Neural cell (in vitro differentiated cells): ENCODE measurements around the gene ST6GALNAC3.

Experiments
- CTCF ChIP-seq: fragments of 450-650 bp; IDR thresholded peaks from 2 replicates; pipeline ENCODE4 v1.5.1; 2014; ENCODE audit warnings: antibody characterized with exemption, mild to moderate bottlenecking, moderate library complexity; ENCODE audit not compliant: poor library complexity, severe bottlenecking
- EP300 ChIP-seq: fragments of 450-650 bp; conservative IDR thresholded peaks from 2 replicates; pipeline ENCODE4 v1.6.1; 2014; ENCODE audit warnings: antibody characterized with exemption, mild to moderate bottlenecking, moderate library complexity; ENCODE audit not compliant: poor library complexity, severe bottlenecking

GRCh38 chr1:76279101-76279748, 204.7 kb downstream of the ST6GALNAC3 start:
- TF ChIP-seq CTCF (no peak), EP300 (no peak)
